Embryonic facial prominence (tissue), 1 donor: ENCODE measurements around the gene INSYN1.
A peak's percentile ranks its signal among the peaks of the same experiment; 100 is the strongest.
"Not testable (repeated sequence)": the region's sequence is repeated elsewhere in the genome, so short reads cannot be mapped to it uniquely, and the experiment has no call there.

Experiments used
- DNase-seq: peaks from one replicate; pipeline ENCODE4 v3.0.0-alpha.2; 2016; ENCODE audit errors: extremely low spot score

INSYN1 gene

GRCh38 chr15:73714695-73715301, 38.4 kb downstream of the INSYN1 start:
- DNase-seq: no peak

- no peak for DNase-seq
Measured at GRCh38 chr15:73712107-73712506, 41.0 kb downstream of the INSYN1 start.

- DNase-seq: no peak
Measured at GRCh38 chr15:73711526-73711925, 41.6 kb downstream of the INSYN1 start.

- no peak for DNase-seq
Measured at GRCh38 chr15:73710321-73710720, 42.8 kb downstream of the INSYN1 start.

GRCh38 chr15:73709686-73710085, 43.5 kb downstream of the INSYN1 start:
- DNase-seq: no peak

GRCh38 chr15:73709241-73709640, 43.9 kb downstream of the INSYN1 start:
- DNase-seq: no peak

GRCh38 chr15:73708691-73709090, 44.5 kb downstream of the INSYN1 start:
- no peak for DNase-seq

GRCh38 chr15:73704869-73705645, 48.1 kb downstream of the INSYN1 start:
- no peak for DNase-seq

GRCh38 chr15:73704142-73704868, 48.8 kb downstream of the INSYN1 start:
- not testable (repeated sequence) for DNase-seq

- DNase-seq: not testable (repeated sequence)
Measured at GRCh38 chr15:73703601-73704000, 49.5 kb downstream of the INSYN1 start.

GRCh38 chr15:73702311-73703239, 50.6 kb downstream of the INSYN1 start:
- DNase-seq: not testable (repeated sequence)

GRCh38 chr15:73700041-73700842, 52.9 kb downstream of the INSYN1 start:
- DNase-seq: peak; percentile 48

GRCh38 chr15:73699249-73700040, 53.7 kb downstream of the INSYN1 start:
- no peak for DNase-seq

- DNase-seq: peak; percentile 81
Measured at GRCh38 chr15:73697033-73697467, 56.1 kb downstream of the INSYN1 start.

GRCh38 chr15:73696641-73697001, 56.5 kb downstream of the INSYN1 start:
- no peak for DNase-seq

- DNase-seq: no peak
Measured at GRCh38 chr15:73695773-73696640, 57.1 kb downstream of the INSYN1 start.

- DNase-seq: no peak
Measured at GRCh38 chr15:73694419-73694818, 58.7 kb downstream of the INSYN1 start.

GRCh38 chr15:73691396-73691795, 61.8 kb downstream of the INSYN1 start:
- no peak for DNase-seq

- no peak for DNase-seq
Measured at GRCh38 chr15:73688455-73688854, 64.7 kb downstream of the INSYN1 start.
